ENCODE data around the gene EPHA5. TPM values are rescaled to one million over a fixed set of nuclear protein-coding genes. Genes with fewer than 3 reads are reported as not detected.

Gene EPHA5
- total RNA-seq, 1 donor from 2014 or later: 0.86 TPM

DNA sequence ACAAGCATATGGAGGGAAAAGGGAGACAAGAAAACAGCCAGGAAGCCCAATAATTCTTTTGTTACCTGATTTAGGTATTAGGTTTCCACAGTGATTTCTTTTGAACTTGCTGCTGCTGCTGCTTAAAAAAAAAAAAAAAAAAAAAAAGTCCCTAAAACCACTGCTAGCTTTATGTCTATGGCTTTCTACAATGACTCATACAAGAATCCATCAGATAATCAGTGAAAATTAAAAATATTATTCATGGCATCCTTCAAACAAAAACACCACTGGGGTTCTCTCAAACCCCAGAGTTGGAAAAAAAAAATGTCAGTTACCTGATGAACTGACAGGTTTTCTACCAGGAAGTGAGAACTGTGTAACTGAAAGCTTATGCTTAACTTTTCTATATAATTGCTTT lies 14.3 kb downstream of the EPHA5 start:
- no peak overlapping the region for H3K4me3 ChIP-seq (ENCODE audit: low read depth, low read length)
- TF ChIP-seq, protein P1, sequence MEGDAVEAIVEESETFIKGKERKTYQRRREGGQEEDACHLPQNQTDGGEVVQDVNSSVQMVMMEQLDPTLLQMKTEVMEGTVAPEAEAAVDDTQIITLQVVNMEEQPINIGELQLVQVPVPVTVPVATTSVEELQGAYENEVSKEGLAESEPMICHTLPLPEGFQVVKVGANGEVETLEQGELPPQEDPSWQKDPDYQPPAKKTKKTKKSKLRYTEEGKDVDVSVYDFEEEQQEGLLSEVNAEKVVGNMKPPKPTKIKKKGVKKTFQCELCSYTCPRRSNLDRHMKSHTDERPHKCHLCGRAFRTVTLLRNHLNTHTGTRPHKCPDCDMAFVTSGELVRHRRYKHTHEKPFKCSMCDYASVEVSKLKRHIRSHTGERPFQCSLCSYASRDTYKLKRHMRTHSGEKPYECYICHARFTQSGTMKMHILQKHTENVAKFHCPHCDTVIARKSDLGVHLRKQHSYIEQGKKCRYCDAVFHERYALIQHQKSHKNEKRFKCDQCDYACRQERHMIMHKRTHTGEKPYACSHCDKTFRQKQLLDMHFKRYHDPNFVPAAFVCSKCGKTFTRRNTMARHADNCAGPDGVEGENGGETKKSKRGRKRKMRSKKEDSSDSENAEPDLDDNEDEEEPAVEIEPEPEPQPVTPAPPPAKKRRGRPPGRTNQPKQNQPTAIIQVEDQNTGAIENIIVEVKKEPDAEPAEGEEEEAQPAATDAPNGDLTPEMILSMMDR (conservative IDR thresholded peaks at IDR 0.05; ENCODE audit: low read depth, low read length): no peak
- DNase-seq (ENCODE audit: low read depth): no peak

DNA sequence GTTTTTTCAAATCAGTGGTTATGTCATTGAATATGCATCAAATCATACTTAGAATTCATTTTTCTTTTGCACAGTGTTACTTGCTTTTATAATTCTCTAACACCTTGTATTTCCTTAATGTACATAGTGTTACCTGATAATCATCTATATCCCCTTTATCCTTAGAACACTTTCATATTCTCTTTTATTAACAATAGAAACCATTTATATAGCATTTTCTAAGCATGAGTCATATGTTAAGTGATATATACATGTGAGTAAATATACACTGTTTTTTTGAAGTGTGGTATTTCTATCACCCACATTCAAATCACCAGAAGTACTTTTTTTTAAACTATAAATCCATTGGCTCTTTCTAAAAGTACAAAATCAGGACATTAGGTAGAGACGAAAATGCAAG lies 15.3 kb downstream of the EPHA5 start:
- no peak overlapping the region for H3K4me3 ChIP-seq (ENCODE audit: low read depth, low read length)
- DNase-seq (ENCODE audit: low read depth): no peak
- TF ChIP-seq, protein P1 (conservative IDR thresholded peaks at IDR 0.05; ENCODE audit: low read depth, low read length): no peak

DNA sequence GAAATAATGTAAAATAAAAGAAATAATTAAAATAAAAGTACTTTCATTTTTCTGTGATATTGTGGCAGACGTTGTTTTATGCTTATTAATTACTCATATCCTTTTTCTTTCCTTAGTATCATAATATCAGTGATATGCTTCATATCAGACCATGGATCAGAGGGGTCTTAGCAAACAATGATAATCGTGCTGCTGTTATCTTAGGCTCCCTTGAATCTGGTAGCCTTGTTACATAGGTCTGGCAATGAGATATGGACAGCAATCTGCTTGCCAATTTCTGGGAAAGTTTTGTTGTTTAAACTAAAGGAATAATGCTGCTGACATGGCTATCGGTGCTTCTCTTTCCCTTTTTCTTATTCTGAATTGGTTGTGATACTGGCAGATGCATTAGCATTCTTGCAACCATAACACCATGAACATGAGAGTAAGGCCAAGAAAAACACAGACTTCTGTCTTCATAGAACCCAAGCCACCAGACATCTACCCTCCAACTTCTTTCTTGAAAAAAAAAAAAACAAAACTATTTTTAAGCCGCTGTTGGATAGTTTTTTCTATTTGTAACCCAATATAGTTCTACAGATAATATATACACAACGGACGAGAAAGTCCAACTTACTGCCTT lies 16.4 kb downstream of the EPHA5 start:
- DNase-seq (ENCODE audit: low read depth): no peak
- no peak overlapping the region for H3K4me3 ChIP-seq (ENCODE audit: low read depth, low read length)
- TF ChIP-seq, protein P1 (conservative IDR thresholded peaks at IDR 0.05; ENCODE audit: low read depth, low read length): no peak

DNA sequence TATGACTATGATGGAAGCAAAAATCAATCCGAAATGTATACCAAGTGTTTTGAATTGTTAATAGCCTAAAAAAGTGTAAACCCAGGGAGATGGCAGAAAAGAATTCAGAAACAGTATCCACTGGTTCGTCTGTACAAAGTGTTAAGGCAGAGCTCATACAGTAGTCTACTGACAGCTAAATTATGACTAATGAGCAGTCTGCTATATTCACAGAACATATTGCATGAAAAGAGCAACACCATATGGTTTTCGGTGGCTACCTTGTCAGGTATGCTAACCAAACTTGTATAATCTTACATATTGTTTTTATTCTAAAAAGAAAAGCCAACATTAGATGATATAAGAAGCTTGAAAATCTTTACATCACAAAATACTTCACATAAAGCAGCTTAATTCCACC lies 18.5 kb downstream of the EPHA5 start:
- DNase-seq (ENCODE audit: low read depth): no peak
- H3K4me3 ChIP-seq (ENCODE audit: low read depth, low read length): no peak overlapping the region
- TF ChIP-seq, protein P1 (conservative IDR thresholded peaks at IDR 0.05; ENCODE audit: low read depth, low read length): no peak

DNA sequence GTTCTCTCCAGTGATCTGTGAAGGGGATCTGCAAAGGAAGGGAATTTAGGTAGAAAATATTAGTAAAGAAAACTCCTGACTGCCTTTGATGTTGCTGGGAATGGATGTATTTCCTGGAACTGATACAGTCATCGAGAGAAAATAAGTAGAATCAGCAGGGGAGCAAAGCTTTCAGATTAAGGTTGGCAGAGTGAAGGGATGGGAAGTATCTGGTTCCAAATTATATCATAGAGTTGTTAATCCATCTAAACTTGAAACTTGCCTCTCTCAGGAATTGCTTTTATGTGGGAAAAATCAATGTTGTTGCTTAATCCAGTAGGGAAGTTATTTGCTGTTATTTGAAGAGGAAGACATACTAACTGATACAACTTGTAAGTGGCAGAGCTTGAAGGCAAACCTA lies 19.3 kb downstream of the EPHA5 start:
- no peak for DNase-seq (ENCODE audit: low read depth)
- no peak overlapping the region for H3K4me3 ChIP-seq (ENCODE audit: low read depth, low read length)
- TF ChIP-seq, protein P1 (conservative IDR thresholded peaks at IDR 0.05; ENCODE audit: low read depth, low read length): no peak

DNA sequence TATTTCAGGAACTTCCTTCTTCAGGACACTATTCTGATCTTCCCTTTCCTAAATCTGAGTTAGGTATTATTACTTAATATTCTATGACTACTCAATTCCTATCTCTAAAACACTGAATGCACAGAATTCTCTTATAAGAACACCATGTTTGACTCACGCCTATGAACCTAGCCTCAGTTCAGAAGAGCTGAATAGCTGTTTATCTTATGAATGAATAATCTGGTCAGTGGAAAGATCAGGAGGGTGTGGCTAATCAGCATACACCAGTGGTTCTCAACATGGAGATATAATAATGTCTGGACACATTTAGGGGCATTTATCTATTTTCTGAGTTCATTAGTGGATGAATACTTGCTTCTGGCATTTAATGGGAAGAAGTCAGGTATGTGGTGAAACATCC lies 24.2 kb downstream of the EPHA5 start:
- TF ChIP-seq, protein P1 (conservative IDR thresholded peaks at IDR 0.05; ENCODE audit: low read depth, low read length): no peak
- no peak for DNase-seq (ENCODE audit: low read depth)
- no peak overlapping the region for H3K4me3 ChIP-seq (ENCODE audit: low read depth, low read length)

DNA sequence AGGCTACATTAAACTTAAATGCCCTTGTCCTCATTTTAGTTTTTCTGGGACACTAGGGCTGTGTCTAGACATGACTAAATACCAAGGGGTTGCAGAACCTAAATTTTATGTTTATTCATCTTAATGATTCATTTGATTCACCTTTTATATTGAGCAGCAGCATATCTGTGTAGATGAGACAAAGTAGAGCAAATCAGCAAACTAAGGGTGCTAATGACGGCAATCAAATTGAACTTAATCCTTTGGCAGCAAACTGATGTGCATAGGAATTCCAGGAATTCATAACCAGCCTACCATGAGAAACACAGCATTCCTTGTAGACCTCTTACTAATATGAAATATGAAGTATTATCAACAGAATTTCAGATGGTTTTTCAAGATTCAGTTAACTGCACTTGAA lies 25.1 kb downstream of the EPHA5 start:
- TF ChIP-seq, protein P1 (conservative IDR thresholded peaks at IDR 0.05; ENCODE audit: low read depth, low read length): no peak
- no peak for DNase-seq (ENCODE audit: low read depth)
- H3K4me3 ChIP-seq (ENCODE audit: low read depth, low read length): no peak overlapping the region
